Regular cardiac myocyte (primary cell): Measurements from ENCODE around the gene FBP1. TPM values are rescaled to one million over a fixed set of nuclear protein-coding genes. Genes with fewer than 3 reads are reported as not detected.

Experiments
- total RNA-seq: library from RNA; depleted of rRNA; stranded (reverse); fragments of >200 nt; gene quantifications from 2 replicates; pipeline ENCODE4 v1.2.3, GENCODE V29; 2014

Gene FBP1
- total RNA-seq, result not detected in 2 replicates

DNA sequence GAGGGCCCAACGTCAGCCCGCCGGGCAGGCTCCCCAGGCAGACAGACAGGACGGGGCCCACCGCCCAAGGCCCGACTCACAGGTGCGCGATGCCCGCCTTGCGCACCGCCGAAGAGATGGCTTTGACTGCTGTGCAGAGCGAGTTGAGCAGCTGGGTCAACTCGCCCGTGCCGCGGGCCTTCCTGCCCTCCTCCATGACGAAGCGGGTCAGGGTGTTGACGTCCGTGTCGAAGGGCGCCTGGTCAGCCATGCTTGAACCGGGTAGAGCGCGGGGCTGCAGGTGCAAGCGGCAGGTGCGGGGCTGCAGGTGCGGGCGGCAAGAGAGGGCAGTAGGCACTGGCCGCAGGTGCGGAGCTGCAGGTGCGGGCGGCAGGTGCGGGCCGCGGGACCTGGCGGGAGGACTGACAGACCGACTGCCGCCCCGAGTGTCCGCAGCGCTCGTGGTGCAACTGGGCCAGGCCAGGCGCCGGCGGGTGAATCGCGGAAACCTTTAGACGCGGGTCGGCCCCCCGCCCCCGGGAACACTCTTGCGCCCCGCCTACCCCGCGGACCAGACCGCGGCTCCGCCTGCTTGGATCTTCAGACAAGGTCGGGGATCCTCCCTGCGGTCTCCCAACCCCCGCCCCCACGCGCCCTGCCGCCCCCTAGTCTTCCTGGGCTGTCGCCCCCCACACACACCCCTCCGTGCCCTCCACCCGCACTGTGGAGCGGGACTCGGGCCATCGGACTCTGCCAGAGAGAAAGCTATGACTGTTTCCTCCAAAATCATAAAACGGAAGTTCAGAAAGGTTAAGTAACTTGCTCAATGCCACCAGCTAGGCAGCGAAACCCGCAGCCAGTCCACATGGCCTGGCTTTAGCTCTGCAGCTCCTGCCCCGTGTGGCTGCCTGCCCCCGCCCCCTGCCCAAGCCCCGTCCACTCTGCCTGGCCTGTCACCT lies at the start of gene FBP1:
Gene FBP1, minus strand, starts transcription at position 458 of the 938 bp plus-strand sequence. Its CDS starts 208 bp downstream, at position 250.

GRCh38 chr9:94593459-94594345 lies 45.6 kb downstream of the FBP1 start, which contains the start of gene FBP2:
Gene FBP2 (minus strand): TSS chr9:94593824. CDS start chr9:94593726, 98 bp downstream.

DNA sequence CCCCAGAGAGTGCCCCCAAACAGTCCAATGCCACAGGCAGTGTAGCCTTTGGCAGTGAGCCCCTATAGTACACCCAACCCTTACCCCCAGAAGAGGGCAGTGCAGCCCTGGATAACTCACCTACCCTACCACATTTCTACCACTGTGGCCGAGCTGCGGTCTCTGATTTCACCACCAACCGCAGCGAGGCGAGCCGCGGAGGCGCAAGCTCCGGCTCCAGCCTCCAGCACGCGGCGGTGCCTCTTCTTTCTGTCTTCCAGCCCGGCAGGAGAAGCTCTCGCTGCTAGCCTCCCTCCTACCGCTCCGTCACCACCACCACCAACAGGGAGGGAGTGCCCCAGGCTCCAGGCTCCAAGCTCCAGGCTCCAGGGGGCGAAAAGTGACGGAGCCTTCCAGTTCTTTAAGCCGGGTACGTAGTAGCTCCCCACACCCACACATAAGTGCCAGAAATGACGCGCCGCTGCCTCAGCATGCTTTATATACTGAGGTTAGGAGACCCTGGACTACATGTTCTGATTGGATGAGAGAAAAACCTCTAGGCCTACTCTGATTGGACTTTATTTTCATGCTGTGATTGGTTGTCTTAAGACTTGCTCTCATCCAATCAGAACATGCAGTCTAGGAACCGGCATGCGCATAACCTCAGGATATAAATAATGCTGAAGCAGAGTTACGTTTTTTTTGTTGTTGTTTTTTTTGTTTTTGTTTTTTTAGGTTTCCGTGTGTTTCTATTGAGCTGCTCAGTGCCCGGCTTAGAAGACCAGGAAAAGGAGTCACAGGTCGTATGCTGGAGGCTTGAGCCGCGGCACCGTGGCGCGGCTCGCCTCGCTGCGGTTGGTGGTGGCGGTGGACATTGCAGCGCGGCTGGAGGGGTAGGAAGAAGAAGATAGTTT lies 84.6 kb downstream of the FBP1 start, which contains the start of gene PCAT7:
Gene PCAT7, plus strand, starts transcription at position 645 of the 893 bp plus-strand sequence.

Other genes with a start within 250 kb of the FBP1 start
- not detected in 2 replicates for gene PCAT7, start 84.4 kb downstream of the FBP1 start, total RNA-seq
- not detected in 2 replicates for gene FBP2, start 45.7 kb downstream of the FBP1 start, total RNA-seq
- 84.9 and 182 TPM in 2 replicates for gene AOPEP, start 87.2 kb upstream of the FBP1 start, total RNA-seq